ENCODE results near the gene SET. TPM values are rescaled to one million over a fixed set of nuclear protein-coding genes. Genes with fewer than 3 reads are reported as not detected.

The SET gene
- polyA plus RNA-seq, 1 donor (not counting 4 experiments of a cell fraction or from before 2014, with no cell fraction given): 267 TPM

DNA sequence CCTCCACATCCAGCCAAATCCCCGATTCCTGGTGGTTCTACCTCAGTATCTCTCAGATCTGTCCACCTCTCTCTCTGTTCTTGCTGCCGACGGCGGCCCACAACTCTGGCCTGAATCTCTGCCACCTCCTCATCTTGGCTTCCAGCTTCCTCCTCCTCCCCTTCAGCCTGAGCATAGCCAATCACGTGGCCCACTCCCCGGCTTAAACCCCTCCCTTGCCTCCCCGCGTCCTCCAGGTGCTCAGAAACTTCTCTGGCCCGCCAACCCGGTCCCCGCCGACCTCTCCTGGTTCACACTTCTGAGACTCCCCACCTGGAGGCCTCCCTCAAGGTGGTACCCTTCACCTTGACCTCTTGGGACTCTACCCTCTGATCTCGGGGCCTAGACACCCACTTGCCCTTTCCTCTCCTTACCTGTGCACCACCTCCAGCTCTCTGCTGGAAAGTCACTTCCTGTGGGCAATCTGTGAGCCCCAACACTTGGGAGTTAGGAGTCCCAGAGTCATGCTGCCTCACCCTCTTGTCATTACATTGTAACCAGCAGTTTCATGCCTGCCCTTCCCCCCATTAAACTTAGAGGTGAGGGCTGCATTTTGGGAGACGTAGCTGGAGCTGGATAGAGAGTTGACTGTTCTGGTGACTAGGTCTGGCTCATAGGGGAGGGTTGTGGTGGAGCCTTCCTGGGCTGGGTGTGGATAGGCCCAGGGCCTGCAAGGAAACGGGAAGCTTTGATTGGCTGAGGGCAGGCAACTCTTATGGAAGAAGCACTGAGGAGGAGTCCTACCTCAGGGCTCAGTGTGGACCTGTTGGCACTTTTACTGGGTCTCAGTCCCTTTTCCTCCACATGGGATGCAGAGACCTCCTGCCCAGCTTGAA is 4.5 kb upstream of the SET start:
- DNase-seq (ENCODE audit: low read depth, low spot score) (peak; percentile 93), FAIRE-seq (peak; percentile 81)
- peak overlapping the region; percentile 64 to 98 (median 78) for H3K4me3 ChIP-seq (ENCODE audit: control insufficient read depth in 2 of 3, extremely low read depth in 1 of 3, insufficient read depth in 2 of 3, low read depth in 1 of 3, low read length in 3 of 3)
- peaks cover 49% of the 10 kb centered on the region for H3K79me2 ChIP-seq (ENCODE audit: control insufficient read depth, insufficient read depth, low read length)
- peak overlapping the region; percentile 61 for H2AFZ ChIP-seq (ENCODE audit: control insufficient read depth, low read length)
- H3K9me3 ChIP-seq (ENCODE audit: control insufficient read depth, low read depth, low read length): no peaks in the 10 kb centered on the region
- H3K9me1 ChIP-seq (ENCODE audit: control insufficient read depth, extremely low read depth, insufficient read depth, low read length): no peaks in the 10 kb centered on the region
- H3K36me3 ChIP-seq (ENCODE audit: control insufficient read depth in 2 of 2, extremely low read depth in 1 of 2, insufficient read depth in 2 of 2, low read length in 2 of 2): peaks cover 1 to 11% of the 10 kb centered on the region in 2 experiments
- peak overlapping the region; percentile 99 for H3K9ac ChIP-seq (ENCODE audit: control insufficient read depth, extremely low read depth, insufficient read depth, low read length)
- H3K27me3 ChIP-seq (ENCODE audit: control insufficient read depth, extremely low read depth, insufficient read depth, low read length): no peaks in the 10 kb centered on the region
- dilution Hi-C loops (cut with MboI; ENCODE audit: extremely low pct_ligation_motif_present, low sequenced_read_pairs): no loop called here
- peak overlapping the region; percentile 85 for H3K4me2 ChIP-seq (ENCODE audit: control insufficient read depth, extremely low read depth, insufficient read depth, low read depth, low read length)
- TF ChIP-seq CTCF (optimal IDR thresholded peaks at IDR 0.05 in 1 of 3, IDR thresholded peaks at IDR 0.05 in 1 of 3, conservative IDR thresholded peaks at IDR 0.05 in 1 of 3; ENCODE audit: extremely low read depth in 1 of 3, insufficient read depth in 2 of 3, low read length in 3 of 3) (no peak), EZH2 (IDR thresholded peaks at IDR 0.05; ENCODE audit: low read length) (no peak)
- peak overlapping the region; percentile 99 for H3K27ac ChIP-seq (ENCODE audit: control insufficient read depth, insufficient read depth, low read length)
- H3K4me1 ChIP-seq (ENCODE audit: control insufficient read depth, extremely low read depth, insufficient read depth, low read length): peaks cover 32% of the 10 kb centered on the region
- no peaks in the 10 kb centered on the region for H4K20me1 ChIP-seq (ENCODE audit: control insufficient read depth, extremely low read depth, insufficient read depth, low read length)

- peak overlapping the region; percentile 54 to 98 (median 78) for H3K4me3 ChIP-seq (ENCODE audit: control insufficient read depth in 2 of 3, extremely low read depth in 1 of 3, insufficient read depth in 2 of 3, low read depth in 1 of 3, low read length in 3 of 3)
- no peak overlapping the region for H2AFZ ChIP-seq (ENCODE audit: control insufficient read depth, low read length)
- peaks cover 4% of the 10 kb centered on the region for H4K20me1 ChIP-seq (ENCODE audit: control insufficient read depth, extremely low read depth, insufficient read depth, low read length)
- no peaks in the 10 kb centered on the region for H3K9me3 ChIP-seq (ENCODE audit: control insufficient read depth, low read depth, low read length)
- H3K27ac ChIP-seq (ENCODE audit: control insufficient read depth, insufficient read depth, low read length): peak overlapping the region; percentile 99
- no peaks in the 10 kb centered on the region for H3K27me3 ChIP-seq (ENCODE audit: control insufficient read depth, extremely low read depth, insufficient read depth, low read length)
- FAIRE-seq: no peak
- H3K36me3 ChIP-seq (ENCODE audit: control insufficient read depth in 2 of 2, extremely low read depth in 1 of 2, insufficient read depth in 2 of 2, low read length in 2 of 2): peaks cover 1 to 15% of the 10 kb centered on the region in 2 experiments
- H3K4me1 ChIP-seq (ENCODE audit: control insufficient read depth, extremely low read depth, insufficient read depth, low read length): peaks cover 32% of the 10 kb centered on the region
- DNase-seq (ENCODE audit: low read depth, low spot score): no peak
- H3K79me2 ChIP-seq (ENCODE audit: control insufficient read depth, insufficient read depth, low read length): peaks cover 59% of the 10 kb centered on the region
- H3K9me1 ChIP-seq (ENCODE audit: control insufficient read depth, extremely low read depth, insufficient read depth, low read length): no peaks in the 10 kb centered on the region
- H3K9ac ChIP-seq (ENCODE audit: control insufficient read depth, extremely low read depth, insufficient read depth, low read length): peak overlapping the region; percentile 99
- dilution Hi-C loops (cut with MboI; ENCODE audit: extremely low pct_ligation_motif_present, low sequenced_read_pairs): no loop called here
- TF ChIP-seq EZH2 (IDR thresholded peaks at IDR 0.05; ENCODE audit: low read length) (no peak), CTCF (optimal IDR thresholded peaks at IDR 0.05 in 1 of 3, IDR thresholded peaks at IDR 0.05 in 1 of 3, conservative IDR thresholded peaks at IDR 0.05 in 1 of 3; ENCODE audit: extremely low read depth in 1 of 3, insufficient read depth in 2 of 3, low read length in 3 of 3) (no peak)
- H3K4me2 ChIP-seq (ENCODE audit: control insufficient read depth, extremely low read depth, insufficient read depth, low read depth, low read length): peak overlapping the region; percentile 85
These were observed 3.2 kb upstream of the SET start for GRCh38 chr9:128685636-128686489.
